DOHH2 (cell line): ENCODE data around the gene PRR14.

Experiments
- H3F3A ChIP-seq: fragments of 200-600 bp; sonication (generic), shearing (Covaris generic); 2 replicates; pipeline ENCODE4 v1.6.0; 2016; ENCODE audit warnings: antibody characterized with exemption, mild to moderate bottlenecking; ENCODE audit not compliant: control insufficient read depth, insufficient read depth
- H3K27ac ChIP-seq: fragments of 200-600 bp; sonication (generic); 2 replicates; pipeline ENCODE4 v1.5.1; 2014; ENCODE audit warnings: low read depth, mild to moderate bottlenecking, low read length, moderate library complexity
- H3K27me3 ChIP-seq: fragments of 200-600 bp; sonication (generic); 2 replicates; pipeline ENCODE4 v1.6.1; 2014; ENCODE audit warnings: mild to moderate bottlenecking, low read length, mixed read lengths; ENCODE audit not compliant: control insufficient read depth
- H3K36me3 ChIP-seq: fragments of 200-600 bp; sonication (generic); 2 replicates; pipeline ENCODE4 v1.6.1; 2014; ENCODE audit warnings: mild to moderate bottlenecking, low read length, moderate library complexity, mixed read lengths; ENCODE audit not compliant: control insufficient read depth
- H3K4me1 ChIP-seq: fragments of 200-600 bp; sonication (generic); 2 replicates; pipeline ENCODE4 v1.6.1; 2014; ENCODE audit warnings: mild to moderate bottlenecking, low read length, mixed read lengths; ENCODE audit not compliant: control insufficient read depth
- H3K4me2 ChIP-seq: fragments of 200-600 bp; sonication (generic); 2 replicates; pipeline ENCODE4 v1.6.0; 2014; ENCODE audit warnings: mild to moderate bottlenecking, low read length, moderate library complexity
- H3K4me3 ChIP-seq: fragments of 200-600 bp; sonication (generic); 2 replicates; pipeline ENCODE4 v1.5.1; 2014; ENCODE audit warnings: mild to moderate bottlenecking, low read length, mixed read lengths
- H3K79me2 ChIP-seq: fragments of 200-600 bp; sonication (generic); 2 replicates; pipeline ENCODE4 v1.6.1; 2014; ENCODE audit warnings: mild to moderate bottlenecking, low read length, mixed read lengths; ENCODE audit not compliant: control insufficient read depth
- H3K9me2 ChIP-seq: fragments of 200-600 bp; sonication (generic); replicated peaks from 2 replicates; pipeline ENCODE4 v1.6.1; 2014; ENCODE audit warnings: mild to moderate bottlenecking, low read length, mixed read lengths; ENCODE audit not compliant: control insufficient read depth
- H3K9me3 ChIP-seq: fragments of 200-600 bp; sonication (generic); 2 replicates; pipeline ENCODE4 v1.6.1; 2014; ENCODE audit warnings: antibody characterized with exemption, low read length, mixed read lengths; ENCODE audit not compliant: control insufficient read depth, insufficient read depth
- H4K20me1 ChIP-seq: fragments of 200-600 bp; sonication (generic); 2 replicates; pipeline ENCODE4 v1.6.0; 2014; ENCODE audit warnings: low read depth, mild to moderate bottlenecking, antibody characterized with exemption, low read length, moderate library complexity; ENCODE audit not compliant: control insufficient read depth, insufficient read depth
- EZH2phosphoT487 ChIP-seq: fragments of 200-600 bp; sonication (generic); IDR thresholded peaks from 2 replicates; pipeline ENCODE4 v1.6.1; 2017; ENCODE audit warnings: borderline replicate concordance, mild to moderate bottlenecking, antibody characterized with exemption, low read length, moderate library complexity, mixed read lengths
- TF ChIP-seq, protein P1 (sequence below): fragments of 200-600 bp; sonication (generic); IDR thresholded peaks from one replicate; pipeline ENCODE4 v1.5.1; 2014; ENCODE audit warnings: antibody characterized with exemption, mild to moderate bottlenecking, low read depth, low read length; ENCODE audit not compliant: poor library complexity, severe bottlenecking

Gene PRR14

DNA sequence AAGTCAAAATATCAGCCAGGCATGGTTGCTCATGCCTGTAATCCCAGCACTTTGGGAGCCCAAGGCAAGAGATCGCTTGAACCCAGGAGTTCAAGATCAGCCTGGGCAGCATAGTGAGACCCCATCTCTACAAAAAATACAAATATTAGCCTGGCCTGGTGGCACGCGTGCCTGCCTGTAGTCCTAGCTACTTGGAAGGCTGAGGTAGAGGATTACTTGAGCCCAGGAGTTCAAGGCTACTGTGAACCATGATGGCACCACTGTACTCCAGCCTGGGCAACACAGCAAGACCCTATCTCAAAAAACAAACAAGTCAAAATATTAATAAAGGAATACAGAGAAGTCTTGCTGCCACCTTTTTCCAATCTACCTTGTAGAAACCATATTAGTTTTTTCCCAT lies 44.8 kb upstream of the PRR14 start:
- Histone ChIP-seq H3K27me3 (no peaks in the 10 kb centered on the region), H3K4me3 (no peak overlapping the region), H3K4me1 (peaks cover 17% of the 10 kb centered on the region), H3K79me2 (peaks cover 27% of the 10 kb centered on the region), H3K4me2 (no peak overlapping the region), H4K20me1 (no peaks in the 10 kb centered on the region), H3K9me2 (no peaks in the 10 kb centered on the region), H3F3A (peaks cover 6% of the 10 kb centered on the region; the same call in 1 of the 2 replicates), H3K27ac (no peak overlapping the region), H3K9me3 (no peaks in the 10 kb centered on the region), H3K36me3 (peaks cover 71% of the 10 kb centered on the region)
- TF ChIP-seq, protein P1, sequence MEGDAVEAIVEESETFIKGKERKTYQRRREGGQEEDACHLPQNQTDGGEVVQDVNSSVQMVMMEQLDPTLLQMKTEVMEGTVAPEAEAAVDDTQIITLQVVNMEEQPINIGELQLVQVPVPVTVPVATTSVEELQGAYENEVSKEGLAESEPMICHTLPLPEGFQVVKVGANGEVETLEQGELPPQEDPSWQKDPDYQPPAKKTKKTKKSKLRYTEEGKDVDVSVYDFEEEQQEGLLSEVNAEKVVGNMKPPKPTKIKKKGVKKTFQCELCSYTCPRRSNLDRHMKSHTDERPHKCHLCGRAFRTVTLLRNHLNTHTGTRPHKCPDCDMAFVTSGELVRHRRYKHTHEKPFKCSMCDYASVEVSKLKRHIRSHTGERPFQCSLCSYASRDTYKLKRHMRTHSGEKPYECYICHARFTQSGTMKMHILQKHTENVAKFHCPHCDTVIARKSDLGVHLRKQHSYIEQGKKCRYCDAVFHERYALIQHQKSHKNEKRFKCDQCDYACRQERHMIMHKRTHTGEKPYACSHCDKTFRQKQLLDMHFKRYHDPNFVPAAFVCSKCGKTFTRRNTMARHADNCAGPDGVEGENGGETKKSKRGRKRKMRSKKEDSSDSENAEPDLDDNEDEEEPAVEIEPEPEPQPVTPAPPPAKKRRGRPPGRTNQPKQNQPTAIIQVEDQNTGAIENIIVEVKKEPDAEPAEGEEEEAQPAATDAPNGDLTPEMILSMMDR: no peak
- TF ChIP-seq EZH2phosphoT487: no peak

DNA sequence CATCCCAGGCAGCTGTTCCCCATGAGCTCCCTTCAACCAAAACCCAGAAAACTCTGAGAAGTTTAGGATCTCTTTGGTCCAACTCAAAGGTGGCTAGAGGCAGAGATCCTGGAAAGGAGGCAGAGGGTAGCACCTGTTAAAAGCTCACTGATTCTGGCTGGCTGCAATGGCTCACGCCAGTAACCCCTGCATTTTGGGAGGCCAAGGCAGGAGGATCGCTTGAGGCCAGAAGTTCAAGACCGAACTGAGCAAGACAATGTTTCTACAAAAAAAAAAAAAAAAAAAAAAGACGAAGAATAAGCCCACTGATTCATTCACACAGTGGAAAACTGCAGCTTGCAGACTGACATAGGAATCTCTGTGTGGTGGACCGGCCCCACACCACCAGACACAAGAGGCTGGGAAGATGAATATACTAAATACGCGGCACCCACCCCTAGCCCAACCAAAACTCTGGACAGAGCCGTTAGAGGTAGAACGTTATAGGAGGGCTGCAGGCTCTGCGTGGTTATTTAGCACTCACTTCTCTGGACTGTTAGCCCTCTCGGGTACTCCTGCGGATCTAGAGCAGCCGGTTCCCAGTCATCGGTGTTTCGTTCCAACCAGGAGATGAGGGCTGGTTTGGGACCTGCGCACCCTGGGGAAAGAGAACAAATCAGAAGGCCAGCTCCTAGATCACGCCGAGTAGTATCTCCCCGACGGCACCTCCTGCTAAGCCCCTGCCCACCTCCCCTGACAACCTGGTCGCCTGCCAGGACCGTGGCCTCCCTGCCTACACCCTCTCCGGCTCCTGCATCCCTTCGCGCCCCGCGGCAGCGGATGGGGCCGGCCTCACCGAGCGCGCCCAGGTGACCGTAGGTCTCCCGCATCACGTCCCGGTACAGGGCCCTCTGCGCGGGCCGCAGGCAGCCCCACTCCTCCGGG lies 41.5 kb upstream of the PRR14 start:
- Histone ChIP-seq H3K27ac (peak overlapping the region; percentile 72), H3K4me1 (peaks cover 30% of the 10 kb centered on the region), H3K9me3 (no peaks in the 10 kb centered on the region), H3K79me2 (peaks cover 27% of the 10 kb centered on the region), H3K36me3 (peaks cover 46% of the 10 kb centered on the region), H4K20me1 (no peaks in the 10 kb centered on the region), H3F3A (peaks cover 7% of the 10 kb centered on the region; the same call in 1 of the 2 replicates), H3K4me2 (peak overlapping the region; percentile 86), H3K9me2 (no peaks in the 10 kb centered on the region), H3K27me3 (no peaks in the 10 kb centered on the region), H3K4me3 (peak overlapping the region; percentile 90)
- TF ChIP-seq EZH2phosphoT487: no peak
- TF ChIP-seq, protein P1: no peak

DNA sequence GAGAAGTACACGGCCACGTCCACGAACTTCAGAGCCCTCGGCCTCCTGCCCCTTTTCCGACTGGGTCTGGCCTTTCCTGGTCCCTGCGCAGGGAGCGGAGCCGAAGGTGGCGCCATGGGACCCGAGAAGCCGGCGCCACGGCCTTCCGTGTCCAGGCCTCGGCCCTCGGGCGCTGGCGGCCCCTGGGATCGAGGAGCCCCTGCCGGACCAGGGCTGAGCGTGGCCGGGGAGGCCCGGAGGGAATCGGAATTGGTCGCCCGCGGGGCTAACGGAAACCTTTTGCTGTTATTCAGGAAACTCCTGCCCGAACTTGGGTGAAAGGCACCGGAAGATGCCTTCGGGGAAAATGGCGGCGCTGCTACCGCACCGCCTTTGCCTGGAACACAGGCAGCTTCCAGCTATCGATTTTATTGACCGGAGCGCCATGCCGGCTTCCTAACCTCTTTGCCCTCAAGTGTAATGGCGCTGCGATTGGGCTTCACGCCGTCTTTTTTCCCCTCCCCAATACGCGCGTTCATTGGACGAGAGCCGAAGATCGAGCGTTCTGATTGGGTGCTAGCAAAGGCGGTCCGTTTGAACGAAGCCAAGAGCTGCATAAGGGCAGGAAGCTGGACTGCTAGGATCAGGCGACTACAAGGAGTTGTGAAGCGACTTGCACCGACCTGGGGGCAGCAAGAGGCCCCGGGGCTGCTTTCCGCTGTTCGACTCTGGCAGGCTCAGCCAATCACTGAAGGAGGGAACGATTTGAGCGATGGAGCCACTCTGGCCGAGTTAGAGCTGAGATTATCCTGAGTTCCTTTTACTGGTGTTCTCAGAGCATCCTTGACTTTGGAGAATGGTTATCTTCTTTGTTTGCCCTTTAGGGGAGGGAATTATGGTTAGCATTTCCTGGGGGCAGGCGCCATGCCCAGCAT lies 40.6 kb upstream of the PRR14 start, which contains the start of gene ZNF689:
Gene ZNF689, minus strand, starts transcription at position 464 of the 914 bp plus-strand sequence. Its CDS starts 348 bp downstream, at position 116.
- peak within 1 kb of the TSS; percentile 90 for H3K4me3 ChIP-seq
- peaks cover 35% of the 10 kb centered on the region for H3K4me1 ChIP-seq
- peak within 1 kb of the TSS; percentile 72 for H3K27ac ChIP-seq
- peaks cover 37% of the 10 kb centered on the region for H3K36me3 ChIP-seq
- H4K20me1 ChIP-seq: no peaks in the 10 kb centered on the region
- TF ChIP-seq, protein P1: peak; percentile 24
- TF ChIP-seq EZH2phosphoT487: no peak
- no peaks in the 10 kb centered on the region for H3K27me3 ChIP-seq
- peaks cover 27% of the 10 kb centered on the region for H3K79me2 ChIP-seq
- H3K9me3 ChIP-seq: no peaks in the 10 kb centered on the region
- peak within 1 kb of the TSS; percentile 86 for H3K4me2 ChIP-seq
- peaks cover 7% of the 10 kb centered on the region; the same call in 1 of the 2 replicates for H3F3A ChIP-seq
- no peaks in the 10 kb centered on the region for H3K9me2 ChIP-seq
